ENCODE measurements around the gene RELL2.

RELL2 gene

GRCh38 chr5:141618804-141619554 lies 17.8 kb upstream of the RELL2 start, which contains the start of gene DIAPH1:
TSS of gene DIAPH1 (minus strand) at chr5:141619000. CDS start at chr5:141618914, 86 bp downstream.
- peak within 1 kb of the TSS; percentile 75 for H3K4me3 ChIP-seq (ENCODE audit: low read depth, low read length, poor library complexity, severe bottlenecking)
- H3K9ac ChIP-seq (ENCODE audit: low read length) = peak within 1 kb of the TSS; percentile 83
- H3K4me2 ChIP-seq (ENCODE audit: low read length) = peak within 1 kb of the TSS; percentile 83
- H3K27me3 ChIP-seq (ENCODE audit: insufficient read depth, low read length) = no peaks in the 10 kb centered on the region
- no peak within 1 kb of the TSS; the same call in 1 of the 2 replicates for H2AFZ ChIP-seq (ENCODE audit: low read length)
- no peaks in the 10 kb centered on the region for H3F3A ChIP-seq (ENCODE audit: insufficient read depth, low read length)
- no peak within 1 kb of the TSS for H3K27ac ChIP-seq (ENCODE audit: low read depth, low read length, poor library complexity, severe bottlenecking)
- H3K9me3 ChIP-seq (ENCODE audit: low read length) = no peaks in the 10 kb centered on the region
- H3K36me3 ChIP-seq (ENCODE audit: insufficient read depth, low read length) = peaks cover 45% of the 10 kb centered on the region
- TF ChIP-seq EZH2 (IDR thresholded peaks at IDR 0.05; ENCODE audit: borderline replicate concordance, low read length) = no peak
- peak; percentile 97 for TF ChIP-seq CTCF (IDR thresholded peaks at IDR 0.05; ENCODE audit: low read length)
- H3K9me2 ChIP-seq (ENCODE audit: low read depth, low read length) = no peaks in the 10 kb centered on the region
- no peaks in the 10 kb centered on the region for H4K20me1 ChIP-seq (ENCODE audit: insufficient read depth, low read length)
- H3K4me1 ChIP-seq (ENCODE audit: insufficient read depth, low read length, severe bottlenecking) = peaks cover 31% of the 10 kb centered on the region
- peaks cover 5% of the 10 kb centered on the region; the same call in 1 of the 2 replicates for H3K79me2 ChIP-seq (ENCODE audit: insufficient read depth, low read length)

GRCh38 chr5:141623186-141623585 lies 13.6 kb upstream of the RELL2 start:
- Histone ChIP-seq H3K4me2 (ENCODE audit: low read length) (no peak overlapping the region), H2AFZ (ENCODE audit: low read length) (no peak overlapping the region), H3K79me2 (ENCODE audit: insufficient read depth, low read length) (no peaks in the 10 kb centered on the region), H3K27ac (ENCODE audit: low read depth, low read length, poor library complexity, severe bottlenecking) (no peak overlapping the region), H3K9me3 (ENCODE audit: low read length) (no peaks in the 10 kb centered on the region), H3K9ac (ENCODE audit: low read length) (no peak overlapping the region), H3K9me2 (ENCODE audit: low read depth, low read length) (no peaks in the 10 kb centered on the region), H3K4me3 (ENCODE audit: low read depth, low read length, poor library complexity, severe bottlenecking) (no peak overlapping the region), H4K20me1 (ENCODE audit: insufficient read depth, low read length) (no peaks in the 10 kb centered on the region), H3K36me3 (ENCODE audit: insufficient read depth, low read length) (peaks cover 73% of the 10 kb centered on the region), H3K4me1 (ENCODE audit: insufficient read depth, low read length, severe bottlenecking) (peaks cover 5% of the 10 kb centered on the region), H3F3A (ENCODE audit: insufficient read depth, low read length) (no peaks in the 10 kb centered on the region), H3K27me3 (ENCODE audit: insufficient read depth, low read length) (no peaks in the 10 kb centered on the region)
- TF ChIP-seq EZH2 (IDR thresholded peaks at IDR 0.05; ENCODE audit: borderline replicate concordance, low read length) (no peak), CTCF (IDR thresholded peaks at IDR 0.05; ENCODE audit: low read length) (no peak)

- Histone ChIP-seq H3K9me2 (ENCODE audit: low read depth, low read length) (no peaks in the 10 kb centered on the region), H3F3A (ENCODE audit: insufficient read depth, low read length) (no peaks in the 10 kb centered on the region), H3K9me3 (ENCODE audit: low read length) (no peaks in the 10 kb centered on the region), H3K27me3 (ENCODE audit: insufficient read depth, low read length) (no peaks in the 10 kb centered on the region), H3K36me3 (ENCODE audit: insufficient read depth, low read length) (peaks cover 77% of the 10 kb centered on the region), H3K79me2 (ENCODE audit: insufficient read depth, low read length) (no peaks in the 10 kb centered on the region), H3K4me3 (ENCODE audit: low read depth, low read length, poor library complexity, severe bottlenecking) (no peak overlapping the region), H3K4me1 (ENCODE audit: insufficient read depth, low read length, severe bottlenecking) (peaks cover 5% of the 10 kb centered on the region), H4K20me1 (ENCODE audit: insufficient read depth, low read length) (no peaks in the 10 kb centered on the region), H3K4me2 (ENCODE audit: low read length) (no peak overlapping the region), H3K27ac (ENCODE audit: low read depth, low read length, poor library complexity, severe bottlenecking) (no peak overlapping the region), H2AFZ (ENCODE audit: low read length) (no peak overlapping the region), H3K9ac (ENCODE audit: low read length) (no peak overlapping the region)
- no peak for TF ChIP-seq CTCF (IDR thresholded peaks at IDR 0.05; ENCODE audit: low read length)
- no peak for TF ChIP-seq EZH2 (IDR thresholded peaks at IDR 0.05; ENCODE audit: borderline replicate concordance, low read length)
Measured at GRCh38 chr5:141623611-141624010, 13.2 kb upstream of the RELL2 start.

Data from OCI-LY1 (cell line).